GM23248 (cell line): Measurements from ENCODE around the gene LRFN3.

Source experiments
- EZH2 ChIP-seq: fragments of 200-600 bp; sonication (generic); IDR thresholded peaks from 2 replicates; pipeline ENCODE4 v1.6.1; 2018; ENCODE audit warnings: antibody characterized with exemption, mild to moderate bottlenecking; ENCODE audit not compliant: insufficient read depth, poor library complexity, severe bottlenecking
- EZH2phosphoT487 ChIP-seq: fragments of 200-600 bp; sonication (generic); IDR thresholded peaks from 2 replicates; pipeline ENCODE4 v1.6.1; 2018; ENCODE audit warnings: antibody characterized with exemption, moderate library complexity, mild to moderate bottlenecking, low read depth; ENCODE audit not compliant: insufficient read depth

GRCh38 chr19:35911173-35911572 lies 25.0 kb upstream of the LRFN3 start:
- no peak for TF ChIP-seq EZH2phosphoT487
- no peak for TF ChIP-seq EZH2
